Neural crest cell (in vitro differentiated cells): ENCODE data around the gene TSPAN7. TPM values are rescaled to one million over a fixed set of nuclear protein-coding genes. Genes with fewer than 3 reads are reported as not detected.

Experiments
- DNase-seq: peaks from one replicate; pipeline ENCODE4 v3.0.0; 2021; ENCODE audit warnings: low read depth, mixed read lengths, low spot score
- H3K27ac Mint-ChIP-seq: one replicate; pipeline ENCODE4 v1.8.0; 2021; ENCODE audit warnings: mild to moderate bottlenecking, mixed read lengths; ENCODE audit not compliant: unreplicated experiment
- H3K27me3 Mint-ChIP-seq: 2 replicates; pipeline ENCODE4 v1.8.0; 2021; ENCODE audit warnings: low read depth, mild to moderate bottlenecking, mixed read lengths
- H3K36me3 Mint-ChIP-seq: 2 replicates; pipeline ENCODE4 v1.8.0; 2021; ENCODE audit warnings: low read depth, mild to moderate bottlenecking, mixed read lengths
- H3K4me1 Mint-ChIP-seq: 2 replicates; pipeline ENCODE4 v1.8.0; 2021; ENCODE audit warnings: mixed read lengths
- H3K4me3 Mint-ChIP-seq: one replicate; pipeline ENCODE4 v1.8.0; 2021; ENCODE audit warnings: mild to moderate bottlenecking, mixed read lengths
- H3K9me3 Mint-ChIP-seq: 2 replicates; pipeline ENCODE4 v1.8.0; 2021; ENCODE audit warnings: mixed read lengths
- CTCF ChIP-seq: fragments of 200-600 bp; sonication (generic); conservative IDR thresholded peaks from 2 replicates; pipeline ENCODE4 v1.5.0; 2021; ENCODE audit warnings: antibody characterized with exemption, mild to moderate bottlenecking
- total RNA-seq: library from RNA; stranded (reverse); gene quantifications from 2 replicates; pipeline ENCODE4 v1.2.1, GENCODE V29; 2021

Gene TSPAN7
- total RNA-seq, 1 donor from 2014 or later: 9.1 TPM

GRCh38 chrX:38607976-38608375 is 46.6 kb downstream of the TSPAN7 start:
- no peaks in the 10 kb centered on the region for H3K27me3 Mint-ChIP-seq
- no peak overlapping the region for H3K4me3 Mint-ChIP-seq
- H3K4me1 Mint-ChIP-seq: no peaks in the 10 kb centered on the region
- H3K27ac Mint-ChIP-seq: no peak overlapping the region
- H3K36me3 Mint-ChIP-seq: peaks cover 2% of the 10 kb centered on the region
- no peak for DNase-seq
- H3K9me3 Mint-ChIP-seq: peaks cover 3% of the 10 kb centered on the region
- TF ChIP-seq CTCF: no peak

GRCh38 chrX:38610849-38611248 is 49.5 kb downstream of the TSPAN7 start:
- H3K27ac Mint-ChIP-seq: no peak overlapping the region
- peaks cover 3% of the 10 kb centered on the region for H3K9me3 Mint-ChIP-seq
- H3K4me1 Mint-ChIP-seq: no peaks in the 10 kb centered on the region
- no peak for DNase-seq
- H3K36me3 Mint-ChIP-seq: peaks cover 2% of the 10 kb centered on the region
- H3K4me3 Mint-ChIP-seq: no peak overlapping the region
- no peaks in the 10 kb centered on the region for H3K27me3 Mint-ChIP-seq
- no peak for TF ChIP-seq CTCF

GRCh38 chrX:38612281-38612680 is 50.9 kb downstream of the TSPAN7 start:
- no peak overlapping the region for H3K4me3 Mint-ChIP-seq
- H3K27me3 Mint-ChIP-seq: no peaks in the 10 kb centered on the region
- H3K4me1 Mint-ChIP-seq: no peaks in the 10 kb centered on the region
- peaks cover 3% of the 10 kb centered on the region for H3K9me3 Mint-ChIP-seq
- DNase-seq: no peak
- no peak overlapping the region for H3K27ac Mint-ChIP-seq
- TF ChIP-seq CTCF: no peak
- peaks cover 2% of the 10 kb centered on the region for H3K36me3 Mint-ChIP-seq

- TF ChIP-seq CTCF: no peak
- Mint-ChIP-seq H3K36me3 (peaks cover 2% of the 10 kb centered on the region), H3K4me3 (no peak overlapping the region), H3K4me1 (no peaks in the 10 kb centered on the region), H3K9me3 (peaks cover 7% of the 10 kb centered on the region), H3K27ac (no peak overlapping the region), H3K27me3 (no peaks in the 10 kb centered on the region)
- no peak for DNase-seq
These were observed 53.1 kb downstream of the TSPAN7 start for GRCh38 chrX:38614485-38614884.

- Mint-ChIP-seq H3K9me3 (peaks cover 7% of the 10 kb centered on the region), H3K36me3 (peaks cover 2% of the 10 kb centered on the region), H3K27ac (no peak overlapping the region), H3K4me1 (no peaks in the 10 kb centered on the region), H3K27me3 (no peaks in the 10 kb centered on the region), H3K4me3 (no peak overlapping the region)
- no peak for TF ChIP-seq CTCF
- no peak for DNase-seq
These were observed 55.6 kb downstream of the TSPAN7 start for GRCh38 chrX:38616904-38617303.

- Mint-ChIP-seq H3K4me1 (no peaks in the 10 kb centered on the region), H3K4me3 (no peak overlapping the region), H3K9me3 (peaks cover 10% of the 10 kb centered on the region), H3K36me3 (no peaks in the 10 kb centered on the region), H3K27ac (no peak overlapping the region), H3K27me3 (no peaks in the 10 kb centered on the region)
- no peak for TF ChIP-seq CTCF
- DNase-seq: no peak
These were observed 56.8 kb downstream of the TSPAN7 start for GRCh38 chrX:38618180-38618579.
